Right cardiac atrium (tissue), 5 donors: Measurements from ENCODE around the gene FAM210A. TPM values are rescaled to one million over a fixed set of nuclear protein-coding genes. Genes with fewer than 3 reads are reported as not detected.
"Not testable (repeated sequence)": the region's sequence is repeated elsewhere in the genome, so short reads cannot be mapped to it uniquely, and the experiment has no call there.

Experiments
- ATAC-seq, 2 donors: fragments of 200-7000 bp; cut with Tn5 transposase; one replicate each; pipeline versions ENCODE4 v1.8.0 to v1.9.1; 2020; ENCODE audit warnings: moderate library complexity in 2 of 2, mild to moderate bottlenecking in 1 of 2
- DNase-seq, 3 donors: peaks; one replicate each; pipeline ENCODE4 v3.0.0-alpha.2; 2020
- H3K27ac ChIP-seq: one replicate; pipeline ENCODE4 v1.5.1; 2013; ENCODE audit warnings: mild to moderate bottlenecking, low read length, control low read depth, moderate library complexity
- H3K27me3 ChIP-seq: one replicate; pipeline ENCODE4 v1.6.1; 2013; ENCODE audit not compliant: control insufficient read depth, insufficient read depth
- H3K4me1 ChIP-seq: one replicate; pipeline ENCODE4 v1.6.1; 2013; ENCODE audit warnings: low read length; ENCODE audit not compliant: control insufficient read depth, insufficient read depth
- H3K4me3 ChIP-seq: one replicate; pipeline ENCODE4 v1.5.1; 2013; ENCODE audit warnings: low read length, control low read depth
- H3K9me3 ChIP-seq: one replicate; pipeline ENCODE4 v1.6.1; 2013; ENCODE audit warnings: low read length; ENCODE audit not compliant: control insufficient read depth
- WGBS: extraction: QIAGEN DNeasy Blood & Tissue Kit; methylation state at CpG from one replicate; pipeline ENCODE4 v1.1.7; 2013; 5-methylcytosine and 5-hydroxymethylcytosine counted together
- intact Hi-C, 4 donors: fragments of 100-400 bp; cut with DNase I; formaldehyde crosslinking; loops; one replicate each; pipeline versions ENCODE4 v1.11.0 to v1.14.0; 2022 to 2023
- long read RNA-seq, 4 donors: library from polyadenylated mRNA; unstranded; transcript quantifications; one replicate each; pipeline ENCODE4 v2.0.0, GENCODE V29; 2020 to 2021
- polyA plus RNA-seq: library from polyadenylated mRNA; stranded (reverse); fragments of 200-250 nt; gene quantifications from one replicate; pipeline ENCODE4 v1.2.3, GENCODE V29; 2013
- total RNA-seq, 4 donors: library from RNA; stranded (reverse); fragmentation: NEBNext Ultra II Directional; extraction: Animal tissue kit (Norgen Biotek cat#: 25700); gene quantifications; one replicate each; pipeline ENCODE4 v1.2.1, GENCODE V29; 2021
- donor health status: healthy with polysubstance abuse.
- donor health status: DM: no; HTN: yes; CAD: no.
- donor health status: DM: no; HTN: no; CAD: no.
- donor health status: DM: no; HTN: yes; CAD: no; lungs with severe emphysema.
- donor health status: DM: yes; HTN: yes; CAD: no.

FAM210A gene
- total RNA-seq (10 to 100 TPM; 40.1 to 66.5 (median 48.1) TPM), polyA plus RNA-seq (12.6 TPM)
- long read RNA-seq, donor 1, full-length matches to known transcripts = 54 of 70 reads
- long read RNA-seq, donor 1, partial matches to known transcripts = 3 of 70 reads
- long read RNA-seq, donor 1, other reads (novel, unspliced or antisense) = 13 of 70 reads
- long read RNA-seq, donor 2, full-length matches to known transcripts = 19 of 22 reads
- long read RNA-seq, donor 2, partial matches to known transcripts = 1 of 22 reads
- long read RNA-seq, donor 2, other reads (novel, unspliced or antisense) = 2 of 22 reads
- long read RNA-seq, donor 3, full-length matches to known transcripts = 152 of 199 reads
- long read RNA-seq, donor 3, partial matches to known transcripts = 4 of 199 reads
- long read RNA-seq, donor 3, other reads (novel, unspliced or antisense) = 43 of 199 reads
- long read RNA-seq, donor 4, full-length matches to known transcripts = 12 of 16 reads
- long read RNA-seq, donor 4, partial matches to known transcripts = 0 of 16 reads
- long read RNA-seq, donor 4, other reads (novel, unspliced or antisense) = 4 of 16 reads

DNA sequence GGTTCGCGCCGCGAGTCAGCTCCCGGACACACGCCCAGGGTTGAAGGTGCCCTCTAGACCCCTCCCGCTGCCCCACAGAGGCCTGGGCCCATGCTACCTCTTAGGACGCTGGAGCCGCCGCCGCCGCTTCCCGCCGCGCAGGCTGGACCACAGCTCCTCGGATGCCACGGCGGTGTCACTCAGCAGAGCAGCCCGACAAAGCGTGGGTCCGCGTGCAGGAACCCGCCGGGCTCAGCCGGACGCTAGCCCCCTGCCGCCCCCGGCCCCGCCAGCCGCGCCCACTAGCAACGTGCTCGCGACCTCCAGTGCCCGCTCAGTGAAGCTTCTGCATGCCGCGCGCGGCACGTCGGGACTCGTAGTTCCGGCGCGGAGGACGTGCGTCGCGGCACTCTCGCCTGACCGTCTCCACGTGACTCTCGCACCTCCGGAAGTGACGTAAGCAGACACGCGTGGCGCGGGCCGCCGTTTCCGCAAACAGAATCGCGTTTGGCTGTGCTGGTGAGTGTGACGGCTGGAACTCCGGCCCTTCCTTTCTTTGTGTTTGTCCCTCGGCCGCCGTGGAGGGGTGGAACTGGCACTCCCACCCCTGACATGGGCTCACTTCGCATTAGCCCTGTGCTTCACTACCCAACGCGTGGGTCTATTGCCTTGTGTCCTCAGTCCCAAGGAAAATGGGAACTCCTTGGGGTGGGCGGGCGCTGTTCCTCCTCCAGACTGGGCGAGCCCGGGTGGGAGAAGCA lies at the start of gene FAM210A, which contains the start of gene RNMT:
Gene FAM210A (minus strand): TSS at position 327 of the 740 bp plus-strand sequence. CDS start 44,481 bp downstream, outside the sequence.
Gene RNMT (plus strand): TSS at position 442 of the 740 bp plus-strand sequence. CDS start 4,845 bp downstream, outside the sequence.
- Histone ChIP-seq H3K27ac (peak within 1 kb of the TSS; percentile 87), H3K4me3 (peak within 1 kb of the TSS; percentile 74), H3K9me3 (no peaks in the 10 kb centered on the region), H3K4me1 (no peaks in the 10 kb centered on the region), H3K27me3 (no peaks in the 10 kb centered on the region)
- intact Hi-C loops = loop anchor here in 2 of 4 donors (10.0 kb wide), 3 partner anchors 92 to 172 kb away; no protein-coding TSS in a partner anchor
- WGBS = under 1% methylated on average over 76 of the region's 76 CpGs
- ATAC-seq = peak; percentile 98
- peak; percentile 97 to 99 (median 99) for DNase-seq

DNA sequence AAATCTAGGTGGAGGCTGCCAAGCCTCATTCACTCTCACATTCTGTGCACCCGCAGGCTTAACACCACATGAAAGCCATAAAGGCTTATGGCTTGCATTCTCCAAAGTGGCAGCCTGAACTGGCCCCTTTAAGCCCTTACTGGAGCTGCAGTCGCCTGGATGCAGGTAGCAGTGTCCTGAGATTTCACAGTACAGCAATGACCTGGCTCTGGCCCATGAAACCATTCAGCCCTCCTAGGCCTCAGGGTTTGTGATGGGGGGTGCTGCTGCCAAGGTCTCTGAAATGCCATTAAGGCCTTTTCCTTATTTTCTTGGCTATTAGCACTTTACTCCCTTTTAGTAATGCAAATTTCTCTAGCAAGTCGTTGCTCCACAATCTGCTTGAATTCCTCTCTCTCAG lies 48.7 kb upstream of the FAM210A start:
- WGBS = 66% methylated on average over 3 of the region's 3 CpGs
- Histone ChIP-seq H3K4me1 (no peaks in the 10 kb centered on the region), H3K9me3 (no peaks in the 10 kb centered on the region), H3K4me3 (no peak overlapping the region), H3K27ac (no peak overlapping the region), H3K27me3 (no peaks in the 10 kb centered on the region)
- DNase-seq (no peak), ATAC-seq (no peak)
- intact Hi-C loops = no loop called here

GRCh38 chr18:13762690-13763439 lies 36.5 kb upstream of the FAM210A start:
- DNase-seq (no peak), ATAC-seq (peak; percentile 51 to 70)
- intact Hi-C loops = no loop called here
- Histone ChIP-seq H3K27ac (peak overlapping the region; percentile 76), H3K9me3 (no peaks in the 10 kb centered on the region), H3K27me3 (no peaks in the 10 kb centered on the region), H3K4me1 (no peaks in the 10 kb centered on the region), H3K4me3 (no peak overlapping the region)
- WGBS = 80% methylated on average over 3 of the region's 3 CpGs

DNA sequence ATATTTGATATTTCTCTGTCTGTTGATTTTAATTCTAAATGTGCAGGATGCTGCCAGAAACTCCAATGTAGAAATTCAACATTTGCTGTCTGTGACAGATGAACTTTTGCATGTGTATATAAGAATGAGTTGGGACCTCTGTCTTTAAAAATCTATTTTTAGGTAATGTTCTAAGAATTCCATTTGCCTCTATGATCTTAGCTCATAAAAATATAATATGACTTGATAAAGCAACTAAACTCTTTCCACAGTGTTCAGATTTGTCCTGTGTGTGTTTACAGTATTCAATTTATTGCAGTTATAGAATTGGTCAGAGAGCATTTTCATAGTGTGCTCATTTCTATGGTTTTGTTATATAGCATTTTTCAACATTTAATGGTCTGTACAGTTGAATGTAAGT lies 33.7 kb upstream of the FAM210A start:
- intact Hi-C loops = no loop called here
- H3K27ac ChIP-seq = no peak overlapping the region

GRCh38 chr18:13758622-13759021 lies 32.3 kb upstream of the FAM210A start:
- WGBS = 87% methylated on average over 1 of the region's 1 CpG

More for the DNA sequence above, 33.7 kb upstream of the FAM210A start:
- Histone ChIP-seq H3K4me3 (no peak overlapping the region), H3K9me3 (no peaks in the 10 kb centered on the region), H3K4me1 (no peaks in the 10 kb centered on the region), H3K27me3 (no peaks in the 10 kb centered on the region)
- ATAC-seq (no peak), DNase-seq (no peak)

GRCh38 chr18:13756671-13757070 lies 30.3 kb upstream of the FAM210A start:
- H3K27me3 ChIP-seq = no peaks in the 10 kb centered on the region
- H3K9me3 ChIP-seq = no peaks in the 10 kb centered on the region
- H3K27ac ChIP-seq = no peak overlapping the region
- intact Hi-C loops = no loop called here
- H3K4me1 ChIP-seq = no peaks in the 10 kb centered on the region
- ATAC-seq (no peak), DNase-seq (no peak)
- no peak overlapping the region for H3K4me3 ChIP-seq

More at GRCh38 chr18:13758622-13759021, 32.3 kb upstream of the FAM210A start:
- no peaks in the 10 kb centered on the region for H3K27me3 ChIP-seq
- no peak for DNase-seq
- intact Hi-C loops = no loop called here
- no peak overlapping the region for H3K4me3 ChIP-seq
- no peak overlapping the region for H3K27ac ChIP-seq
- ATAC-seq = no peak
- no peaks in the 10 kb centered on the region for H3K9me3 ChIP-seq
- no peaks in the 10 kb centered on the region for H3K4me1 ChIP-seq

GRCh38 chr18:13756261-13756660 lies 29.9 kb upstream of the FAM210A start:
- Histone ChIP-seq H3K9me3 (no peaks in the 10 kb centered on the region), H3K27me3 (no peaks in the 10 kb centered on the region), H3K27ac (no peak overlapping the region), H3K4me1 (no peaks in the 10 kb centered on the region), H3K4me3 (no peak overlapping the region)
- ATAC-seq = no peak
- intact Hi-C loops = no loop called here
- no peak for DNase-seq
- 82% methylated on average over 2 of the region's 2 CpGs for WGBS

- H3K4me3 ChIP-seq, H3K4me1 ChIP-seq, intact Hi-C loops, H3K27me3 ChIP-seq, DNase-seq, H3K9me3 ChIP-seq, H3K27ac ChIP-seq, ATAC-seq: not testable (repeated sequence)
- 98% methylated on average over 3 of the region's 3 CpGs for whole genome bisulfite sequencing
These were observed 25.2 kb upstream of the FAM210A start for GRCh38 chr18:13751599-13751998.

DNA sequence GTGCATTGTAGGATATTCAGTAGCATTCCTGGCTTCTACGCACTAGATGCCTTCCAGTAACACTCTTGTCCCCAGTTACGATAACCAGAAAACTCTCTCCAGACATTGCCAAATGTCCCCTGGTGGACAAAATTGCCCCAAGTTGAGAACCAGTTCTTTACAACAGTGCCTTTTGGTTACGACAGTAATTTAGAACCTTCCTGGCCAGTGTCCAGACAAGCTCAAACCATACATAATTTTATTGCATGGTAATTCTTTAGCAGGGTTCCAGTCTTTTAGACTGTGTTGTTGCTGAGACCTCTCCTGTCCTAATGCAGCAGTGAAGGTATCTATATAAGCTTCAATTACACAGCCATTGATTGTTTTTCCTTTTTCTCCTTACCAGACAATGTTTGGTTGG lies 20.3 kb upstream of the FAM210A start:
- Histone ChIP-seq H3K27ac (no peak overlapping the region), H3K9me3 (no peaks in the 10 kb centered on the region), H3K27me3 (no peaks in the 10 kb centered on the region), H3K4me1 (no peaks in the 10 kb centered on the region), H3K4me3 (no peak overlapping the region)
- no peak for DNase-seq
- ATAC-seq = no peak
- 87% methylated on average over 3 of the region's 3 CpGs for WGBS
- intact Hi-C loops = no loop called here

DNA sequence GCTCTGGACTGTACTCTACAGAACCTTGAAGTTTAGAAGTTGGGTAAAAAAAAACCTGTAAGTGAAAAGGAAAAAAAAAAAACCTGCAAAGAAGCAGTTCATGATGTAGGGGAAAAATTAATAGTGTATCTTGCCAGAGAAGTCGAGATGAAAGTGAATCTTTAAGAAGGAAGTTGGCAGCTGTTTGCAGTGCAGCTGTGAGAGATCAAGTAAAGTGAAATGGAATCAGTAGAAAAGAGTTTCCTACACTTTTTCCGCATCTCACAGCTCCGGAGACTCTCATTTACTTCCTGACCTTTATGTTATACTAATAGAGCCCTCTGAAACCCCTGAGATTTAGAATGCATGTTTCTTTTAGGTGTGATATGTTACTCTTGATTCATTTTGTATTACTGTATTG lies 19.3 kb upstream of the FAM210A start:
- no peak for DNase-seq
- WGBS = 45% methylated on average over 3 of the region's 3 CpGs
- no peaks in the 10 kb centered on the region for H3K9me3 ChIP-seq
- H3K27me3 ChIP-seq = no peaks in the 10 kb centered on the region
- H3K4me1 ChIP-seq = no peaks in the 10 kb centered on the region
- ATAC-seq = no peak
- intact Hi-C loops = no loop called here
- H3K27ac ChIP-seq = no peak overlapping the region
- no peak overlapping the region for H3K4me3 ChIP-seq
